Osteoblast (primary cell): ENCODE data around the gene PDE10A. TPM values are rescaled to one million over a fixed set of nuclear protein-coding genes. Genes with fewer than 3 reads are reported as not detected.

Source experiments
- DNase-seq: peaks from one replicate; pipeline ENCODE4 v3.0.0; 2011; ENCODE audit warnings: low spot score, mixed read lengths; ENCODE audit not compliant: insufficient read length; ENCODE audit errors: missing footprints
- H2AFZ ChIP-seq: 2 replicates; pipeline ENCODE4 v1.6.0; 2011; ENCODE audit warnings: mild to moderate bottlenecking, low read length
- H3K27ac ChIP-seq: 2 replicates; pipeline ENCODE4 v1.5.1; 2011; ENCODE audit warnings: mild to moderate bottlenecking, low read depth, low read length, moderate library complexity
- H3K27me3 ChIP-seq: 2 replicates; pipeline ENCODE4 v1.6.0; 2012; ENCODE audit warnings: mild to moderate bottlenecking, control low read depth, inconsistent platforms, low read length, moderate library complexity; ENCODE audit not compliant: insufficient read depth
- H3K36me3 ChIP-seq: 2 replicates; pipeline ENCODE4 v1.5.1; 2011; ENCODE audit warnings: mild to moderate bottlenecking, low read length, control low read depth, moderate library complexity; ENCODE audit not compliant: insufficient read depth
- H3K4me1 ChIP-seq: 2 replicates; pipeline ENCODE4 v1.5.1; 2011; ENCODE audit warnings: mild to moderate bottlenecking, low read length, control low read depth, moderate library complexity; ENCODE audit not compliant: insufficient read depth
- H3K4me2 ChIP-seq: 2 replicates; pipeline ENCODE4 v1.6.0; 2011; ENCODE audit warnings: mild to moderate bottlenecking, low read length; ENCODE audit not compliant: insufficient read depth
- H3K4me3 ChIP-seq: fragments of 200-600 bp; sonication (generic); 3 replicates; pipeline ENCODE4 v1.5.1; 2012; ENCODE audit warnings: mild to moderate bottlenecking, low read length, inconsistent platforms; ENCODE audit not compliant: insufficient read depth
- H3K79me2 ChIP-seq: 2 replicates; pipeline ENCODE4 v1.6.0; 2012; ENCODE audit warnings: mild to moderate bottlenecking, low read length, control low read depth, inconsistent platforms; ENCODE audit not compliant: insufficient read depth
- H3K9me3 ChIP-seq: 2 replicates; pipeline ENCODE4 v1.5.1; 2011; ENCODE audit warnings: low read depth, low read length, control low read depth
- H4K20me1 ChIP-seq: 2 replicates; pipeline ENCODE4 v1.6.0; 2012; ENCODE audit warnings: mild to moderate bottlenecking, low read length, control low read depth; ENCODE audit not compliant: insufficient read depth
- total RNA-seq: library from RNA; depleted of rRNA; stranded (reverse); fragments of >200 nt; gene quantifications from 2 replicates; pipeline ENCODE4 v1.2.3, GENCODE V29; 2012
- TF ChIP-seq, protein P1 (sequence below): IDR thresholded peaks from 2 replicates; pipeline ENCODE4 v1.5.1; 2011; ENCODE audit warnings: mild to moderate bottlenecking, low read depth, low read length, moderate library complexity; ENCODE audit errors: extremely low read depth

Gene PDE10A
- total RNA-seq, 1 donor: 3.3 TPM

DNA sequence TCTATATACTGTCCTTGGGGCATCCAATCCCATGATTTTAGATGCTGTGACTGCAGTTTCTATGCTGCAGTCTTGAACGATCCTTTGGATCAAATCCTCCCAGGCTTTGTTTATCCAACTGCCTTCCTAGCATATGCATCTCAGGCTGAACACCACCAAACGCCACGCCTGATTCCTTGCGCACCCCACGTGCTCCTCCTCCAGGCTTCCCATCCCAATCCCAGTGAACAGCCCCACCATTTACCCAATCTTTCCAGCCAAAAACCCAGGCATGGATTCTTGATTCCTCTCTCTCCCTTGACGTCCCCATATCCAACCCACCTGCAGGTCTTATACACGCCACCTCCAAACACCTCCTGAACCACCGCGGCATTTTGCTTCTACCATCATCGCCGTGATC is 7.8 kb downstream of the PDE10A start:
- TF ChIP-seq, protein P1, sequence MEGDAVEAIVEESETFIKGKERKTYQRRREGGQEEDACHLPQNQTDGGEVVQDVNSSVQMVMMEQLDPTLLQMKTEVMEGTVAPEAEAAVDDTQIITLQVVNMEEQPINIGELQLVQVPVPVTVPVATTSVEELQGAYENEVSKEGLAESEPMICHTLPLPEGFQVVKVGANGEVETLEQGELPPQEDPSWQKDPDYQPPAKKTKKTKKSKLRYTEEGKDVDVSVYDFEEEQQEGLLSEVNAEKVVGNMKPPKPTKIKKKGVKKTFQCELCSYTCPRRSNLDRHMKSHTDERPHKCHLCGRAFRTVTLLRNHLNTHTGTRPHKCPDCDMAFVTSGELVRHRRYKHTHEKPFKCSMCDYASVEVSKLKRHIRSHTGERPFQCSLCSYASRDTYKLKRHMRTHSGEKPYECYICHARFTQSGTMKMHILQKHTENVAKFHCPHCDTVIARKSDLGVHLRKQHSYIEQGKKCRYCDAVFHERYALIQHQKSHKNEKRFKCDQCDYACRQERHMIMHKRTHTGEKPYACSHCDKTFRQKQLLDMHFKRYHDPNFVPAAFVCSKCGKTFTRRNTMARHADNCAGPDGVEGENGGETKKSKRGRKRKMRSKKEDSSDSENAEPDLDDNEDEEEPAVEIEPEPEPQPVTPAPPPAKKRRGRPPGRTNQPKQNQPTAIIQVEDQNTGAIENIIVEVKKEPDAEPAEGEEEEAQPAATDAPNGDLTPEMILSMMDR: no peak
- no peaks in the 10 kb centered on the region for H3K9me3 ChIP-seq
- no peak for DNase-seq
- peaks cover 17% of the 10 kb centered on the region for H3K27me3 ChIP-seq
- H3K4me1 ChIP-seq: peaks cover 12% of the 10 kb centered on the region
- H2AFZ ChIP-seq: no peak overlapping the region
- no peaks in the 10 kb centered on the region for H3K79me2 ChIP-seq
- H3K4me2 ChIP-seq: no peak overlapping the region
- H3K27ac ChIP-seq: no peak overlapping the region
- no peaks in the 10 kb centered on the region for H4K20me1 ChIP-seq
- H3K36me3 ChIP-seq: no peaks in the 10 kb centered on the region
- H3K4me3 ChIP-seq: no peak overlapping the region

DNA sequence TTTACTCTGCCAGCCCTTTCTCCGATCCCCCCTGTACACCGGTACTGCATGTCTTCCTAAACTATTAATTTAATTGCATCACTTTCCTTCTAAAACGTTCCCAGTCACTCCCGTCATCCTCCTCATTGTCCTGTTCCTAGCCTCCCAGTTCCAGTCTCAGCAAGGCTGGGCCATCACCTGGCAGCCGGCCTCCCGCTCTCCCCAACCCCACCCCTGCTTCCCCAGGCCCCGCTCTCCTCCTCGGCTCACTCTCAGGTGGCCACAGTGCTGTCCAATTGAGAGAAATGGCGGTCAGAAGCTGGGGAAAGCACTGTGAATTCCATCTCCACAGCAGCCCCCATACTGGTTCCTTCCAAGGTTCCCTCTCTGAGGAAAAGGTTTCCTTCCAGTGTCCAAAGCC is 8.9 kb downstream of the PDE10A start:
- Histone ChIP-seq H3K4me1 (peaks cover 12% of the 10 kb centered on the region), H3K27ac (no peak overlapping the region), H3K4me3 (no peak overlapping the region), H3K9me3 (no peaks in the 10 kb centered on the region), H3K4me2 (no peak overlapping the region), H3K27me3 (peaks cover 6% of the 10 kb centered on the region), H4K20me1 (no peaks in the 10 kb centered on the region), H3K36me3 (no peaks in the 10 kb centered on the region), H3K79me2 (no peaks in the 10 kb centered on the region), H2AFZ (no peak overlapping the region)
- TF ChIP-seq, protein P1: no peak
- DNase-seq: no peak

DNA sequence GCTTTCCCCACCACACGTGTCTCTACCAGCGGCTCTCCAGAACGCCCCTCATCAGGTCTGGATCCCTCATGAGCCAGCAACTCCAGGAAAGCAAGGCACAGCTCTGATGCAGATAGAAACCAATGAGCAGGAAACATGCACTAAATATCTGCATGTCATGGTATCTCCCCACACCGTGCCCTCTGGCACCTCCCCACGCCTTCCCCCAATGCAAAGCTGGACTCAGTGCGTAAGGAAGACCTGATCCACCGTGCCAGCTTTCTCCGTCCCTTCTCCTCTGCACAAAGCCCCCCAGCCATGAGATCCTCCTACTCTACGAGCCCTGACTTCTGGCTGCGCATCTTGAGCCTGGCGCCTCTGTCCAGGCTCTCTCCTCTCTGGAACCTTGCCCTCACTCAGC is 9.4 kb downstream of the PDE10A start:
- Histone ChIP-seq H3K79me2 (no peaks in the 10 kb centered on the region), H3K27ac (peak overlapping the region; percentile 38), H3K4me1 (peaks cover 12% of the 10 kb centered on the region), H3K9me3 (no peaks in the 10 kb centered on the region), H4K20me1 (no peaks in the 10 kb centered on the region), H3K27me3 (peaks cover 3% of the 10 kb centered on the region), H2AFZ (peak overlapping the region; percentile 60), H3K4me3 (peak overlapping the region; percentile 39), H3K4me2 (peak overlapping the region; percentile 63), H3K36me3 (no peaks in the 10 kb centered on the region)
- TF ChIP-seq, protein P1: no peak
- DNase-seq: no peak

DNA sequence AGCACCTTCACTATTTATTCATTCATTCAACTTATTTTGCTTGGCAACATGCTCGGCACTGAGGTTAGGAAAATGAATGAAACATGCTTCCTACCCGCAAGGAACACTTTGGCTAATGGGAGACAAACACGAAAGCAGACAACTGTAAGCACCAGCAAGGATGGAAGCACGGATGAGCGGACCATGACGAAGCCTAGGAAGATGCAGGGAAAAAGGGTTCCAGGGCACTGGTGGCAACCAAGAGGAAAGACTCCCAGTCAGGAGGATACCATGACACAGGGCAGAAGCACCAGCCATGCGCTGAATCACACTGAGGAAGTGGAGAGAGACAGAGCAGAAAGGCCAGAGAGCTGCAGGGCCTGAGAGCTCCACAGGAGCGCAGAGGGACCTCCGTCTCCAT is 9.8 kb downstream of the PDE10A start:
- DNase-seq: peak; percentile 91
- TF ChIP-seq, protein P1: no peak
- peaks cover 3% of the 10 kb centered on the region for H3K27me3 ChIP-seq
- peak overlapping the region; percentile 60 for H2AFZ ChIP-seq
- peak overlapping the region; percentile 38 for H3K27ac ChIP-seq
- no peaks in the 10 kb centered on the region for H3K79me2 ChIP-seq
- H3K36me3 ChIP-seq: no peaks in the 10 kb centered on the region
- peaks cover 12% of the 10 kb centered on the region for H3K4me1 ChIP-seq
- H3K9me3 ChIP-seq: no peaks in the 10 kb centered on the region
- peak overlapping the region; percentile 39 for H3K4me3 ChIP-seq
- H3K4me2 ChIP-seq: peak overlapping the region; percentile 63
- no peaks in the 10 kb centered on the region for H4K20me1 ChIP-seq
